Astrocyte of the cerebellum (primary cell): ENCODE data around the gene DNM3.

Experiments used
- DNase-seq: peaks from one replicate; pipeline ENCODE4 v3.0.0-alpha.2; 2011; ENCODE audit warnings: low read depth
- H3K4me3 ChIP-seq: 2 replicates; pipeline ENCODE4 v1.5.1; 2011; ENCODE audit warnings: mild to moderate bottlenecking, low read depth, low read length, moderate library complexity
- in situ Hi-C: cut with HindIII; loops from 2 replicates; pipeline ENCODE4 v1.10.0; 2017; ENCODE audit warnings: low sequenced_read_pairs
- TF ChIP-seq, protein P1 (sequence below): IDR thresholded peaks from 2 replicates; pipeline ENCODE4 v1.5.1; 2012; ENCODE audit warnings: low read length, low read depth, moderate library complexity, mild to moderate bottlenecking; ENCODE audit errors: missing control alignments

The DNM3 gene

DNA sequence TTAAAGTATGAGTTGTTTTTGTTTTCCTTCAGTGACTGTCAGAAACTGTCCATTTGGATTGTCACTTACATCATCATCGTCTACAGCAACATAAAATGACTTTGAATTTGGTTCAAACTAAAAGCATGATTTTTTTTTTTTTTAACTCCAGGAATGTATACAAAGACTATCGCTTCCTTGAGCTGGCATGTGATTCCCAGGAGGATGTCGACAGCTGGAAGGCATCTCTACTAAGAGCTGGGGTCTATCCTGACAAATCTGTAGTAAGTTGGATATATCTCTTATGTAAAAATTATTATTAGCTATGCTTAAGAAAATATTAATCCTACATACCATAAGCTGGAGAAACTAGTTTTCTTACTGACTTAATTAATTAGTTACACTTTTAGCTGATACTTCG, 467.3 kb downstream of the DNM3 start:
- no peak overlapping the region for H3K4me3 ChIP-seq
- in situ Hi-C loops: no loop called here
- no peak for DNase-seq
- TF ChIP-seq, protein P1, sequence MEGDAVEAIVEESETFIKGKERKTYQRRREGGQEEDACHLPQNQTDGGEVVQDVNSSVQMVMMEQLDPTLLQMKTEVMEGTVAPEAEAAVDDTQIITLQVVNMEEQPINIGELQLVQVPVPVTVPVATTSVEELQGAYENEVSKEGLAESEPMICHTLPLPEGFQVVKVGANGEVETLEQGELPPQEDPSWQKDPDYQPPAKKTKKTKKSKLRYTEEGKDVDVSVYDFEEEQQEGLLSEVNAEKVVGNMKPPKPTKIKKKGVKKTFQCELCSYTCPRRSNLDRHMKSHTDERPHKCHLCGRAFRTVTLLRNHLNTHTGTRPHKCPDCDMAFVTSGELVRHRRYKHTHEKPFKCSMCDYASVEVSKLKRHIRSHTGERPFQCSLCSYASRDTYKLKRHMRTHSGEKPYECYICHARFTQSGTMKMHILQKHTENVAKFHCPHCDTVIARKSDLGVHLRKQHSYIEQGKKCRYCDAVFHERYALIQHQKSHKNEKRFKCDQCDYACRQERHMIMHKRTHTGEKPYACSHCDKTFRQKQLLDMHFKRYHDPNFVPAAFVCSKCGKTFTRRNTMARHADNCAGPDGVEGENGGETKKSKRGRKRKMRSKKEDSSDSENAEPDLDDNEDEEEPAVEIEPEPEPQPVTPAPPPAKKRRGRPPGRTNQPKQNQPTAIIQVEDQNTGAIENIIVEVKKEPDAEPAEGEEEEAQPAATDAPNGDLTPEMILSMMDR: no peak

DNA sequence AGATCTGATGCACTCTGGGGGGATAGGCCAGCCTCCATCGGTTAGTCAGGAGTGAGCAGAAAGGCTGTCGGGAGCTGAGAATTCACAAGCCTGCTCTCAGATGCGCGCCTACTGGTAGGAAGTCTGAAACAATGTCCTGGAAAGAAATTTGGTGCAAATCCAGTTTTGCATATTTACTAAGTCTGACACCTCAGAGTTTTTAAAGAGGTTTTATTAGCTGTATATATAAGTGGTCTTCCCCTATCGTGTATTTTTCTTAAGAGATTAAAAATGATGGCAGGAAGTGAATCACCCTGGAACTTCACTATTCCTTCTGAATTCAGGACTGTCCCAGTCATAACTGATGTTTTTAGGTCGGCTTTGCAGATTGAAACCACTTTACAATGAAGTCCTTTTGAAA, 479.4 kb downstream of the DNM3 start:
- TF ChIP-seq, protein P1: no peak
- no peak overlapping the region for H3K4me3 ChIP-seq
- in situ Hi-C loops: no loop called here
- no peak for DNase-seq

DNA sequence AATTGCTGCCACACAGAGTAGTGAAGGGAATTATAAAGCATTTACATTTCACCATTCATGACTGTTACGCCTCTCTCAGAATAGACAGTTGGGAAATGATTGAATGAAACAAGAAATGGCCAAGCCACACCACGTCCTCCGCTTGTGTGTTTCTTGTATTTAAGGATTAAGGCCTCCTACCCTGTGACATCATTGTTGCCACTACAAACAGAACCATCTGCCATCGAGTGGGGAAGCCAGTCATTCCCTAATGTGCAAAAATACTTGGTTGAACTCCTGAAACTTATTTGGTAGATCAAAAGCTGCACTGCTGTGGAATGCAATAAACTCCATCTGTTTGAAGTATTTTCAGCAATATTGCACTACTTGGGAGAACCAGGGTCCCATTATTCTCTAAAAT, 480.2 kb downstream of the DNM3 start:
- no peak for DNase-seq
- no peak overlapping the region for H3K4me3 ChIP-seq
- TF ChIP-seq, protein P1: no peak
- in situ Hi-C loops: no loop called here

DNA sequence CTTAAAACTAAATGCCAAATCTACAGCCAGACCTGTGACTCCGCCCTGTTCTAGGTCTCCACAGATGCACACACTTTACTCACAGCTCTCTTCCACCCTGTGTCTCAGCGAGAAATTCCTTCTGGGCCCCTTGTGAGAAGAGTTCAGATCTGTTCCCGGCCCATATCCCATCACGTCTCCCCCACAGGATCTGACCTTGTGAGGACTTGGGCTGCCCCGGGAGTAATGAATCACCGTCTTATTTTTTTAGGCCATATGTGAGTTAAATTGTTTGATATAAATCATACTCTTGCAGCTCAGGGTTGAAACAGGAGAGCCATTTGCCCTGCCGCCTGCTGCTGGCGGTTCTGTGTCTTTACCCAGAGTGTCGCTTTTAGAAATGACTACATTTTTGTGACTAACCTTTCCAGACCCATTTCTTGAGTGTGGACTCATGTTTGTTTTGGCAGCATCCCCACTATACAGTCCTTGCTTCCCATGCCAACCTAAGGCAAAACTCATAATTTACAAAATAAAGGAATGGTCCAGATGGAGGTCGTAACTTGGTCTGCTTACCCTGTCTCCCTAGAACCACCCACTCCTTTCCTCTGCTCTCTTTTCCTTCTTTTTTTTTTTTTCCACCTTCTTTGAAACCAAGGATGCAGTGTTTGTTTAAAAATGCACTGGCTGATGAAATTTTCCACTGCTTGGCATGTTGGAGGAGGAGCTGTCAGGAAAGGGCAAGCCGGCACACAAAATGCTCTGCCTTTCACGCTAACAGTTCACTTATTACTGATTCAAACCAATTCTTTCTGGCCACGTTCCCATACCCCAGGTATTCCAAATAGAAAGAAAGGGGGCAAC, 481.1 kb downstream of the DNM3 start:
- TF ChIP-seq, protein P1: no peak
- peak; percentile 43 for DNase-seq
- in situ Hi-C loops: no loop called here
- H3K4me3 ChIP-seq: no peak overlapping the region

DNA sequence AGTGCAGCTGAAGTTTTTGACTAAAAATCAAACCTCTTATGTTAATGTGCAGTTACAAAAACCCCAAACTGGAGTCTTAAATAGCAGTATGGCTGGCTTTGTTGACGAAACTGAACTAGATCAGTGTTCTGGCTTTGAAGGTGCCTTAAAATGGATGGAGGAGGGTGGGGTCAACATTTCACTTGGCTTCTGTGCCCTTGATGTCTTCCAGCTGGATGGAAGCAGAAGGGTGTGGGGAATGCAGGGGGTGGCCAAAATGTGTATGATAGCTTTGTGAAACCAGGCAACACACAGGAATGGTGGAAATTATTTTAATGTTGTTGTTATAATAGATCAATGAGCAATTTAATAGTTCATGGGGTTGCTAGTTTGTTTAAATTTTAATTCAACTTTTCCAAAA, 482.4 kb downstream of the DNM3 start:
- H3K4me3 ChIP-seq: no peak overlapping the region
- TF ChIP-seq, protein P1: no peak
- no peak for DNase-seq
- in situ Hi-C loops: no loop called here

DNA sequence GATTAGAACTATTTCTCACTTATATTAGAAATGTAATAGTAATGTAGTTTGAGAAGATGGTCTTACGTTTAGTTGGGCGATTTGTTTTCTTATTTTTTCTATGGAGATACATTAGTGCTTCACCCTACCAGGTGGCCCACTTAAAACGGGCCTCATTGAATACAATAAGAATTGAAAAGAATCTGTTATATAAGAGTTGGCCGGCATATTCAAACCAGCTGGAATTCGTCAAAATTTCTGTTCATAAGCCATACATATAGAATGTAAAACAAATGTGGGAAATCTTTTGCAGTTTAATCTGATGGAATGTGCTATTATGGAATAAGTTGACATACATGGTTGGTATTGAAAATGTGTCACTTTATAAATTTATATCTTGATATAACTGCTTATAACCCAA, 482.8 kb downstream of the DNM3 start:
- DNase-seq: no peak
- in situ Hi-C loops: no loop called here
- H3K4me3 ChIP-seq: no peak overlapping the region
- TF ChIP-seq, protein P1: no peak
